GM19238 (cell line): ENCODE results near the gene FBXO24.
"Not testable (repeated sequence)": the region's sequence is repeated elsewhere in the genome, so short reads cannot be mapped to it uniquely, and the experiment has no call there.

ENCODE experiments used
- DNase-seq: peaks from one replicate; pipeline ENCODE4 v3.0.0; 2011; ENCODE audit warnings: low spot score; ENCODE audit not compliant: insufficient read length

Gene FBXO24, protein sequence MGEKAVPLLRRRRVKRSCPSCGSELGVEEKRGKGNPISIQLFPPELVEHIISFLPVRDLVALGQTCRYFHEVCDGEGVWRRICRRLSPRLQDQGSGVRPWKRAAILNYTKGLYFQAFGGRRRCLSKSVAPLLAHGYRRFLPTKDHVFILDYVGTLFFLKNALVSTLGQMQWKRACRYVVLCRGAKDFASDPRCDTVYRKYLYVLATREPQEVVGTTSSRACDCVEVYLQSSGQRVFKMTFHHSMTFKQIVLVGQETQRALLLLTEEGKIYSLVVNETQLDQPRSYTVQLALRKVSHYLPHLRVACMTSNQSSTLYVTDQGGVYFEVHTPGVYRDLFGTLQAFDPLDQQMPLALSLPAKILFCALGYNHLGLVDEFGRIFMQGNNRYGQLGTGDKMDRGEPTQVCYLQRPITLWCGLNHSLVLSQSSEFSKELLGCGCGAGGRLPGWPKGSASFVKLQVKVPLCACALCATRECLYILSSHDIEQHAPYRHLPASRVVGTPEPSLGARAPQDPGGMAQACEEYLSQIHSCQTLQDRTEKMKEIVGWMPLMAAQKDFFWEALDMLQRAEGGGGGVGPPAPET

GRCh38 chr7:100586266-100587025, at the start of gene FBXO24:
Gene FBXO24, plus strand, starts transcription at chr7:100586328. Its CDS starts 298 bp downstream, at chr7:100586626.
- DNase-seq = peak; percentile 100

GRCh38 chr7:100536695-100537094, 49.4 kb upstream of the FBXO24 start:
- not testable (repeated sequence) for DNase-seq

DNA sequence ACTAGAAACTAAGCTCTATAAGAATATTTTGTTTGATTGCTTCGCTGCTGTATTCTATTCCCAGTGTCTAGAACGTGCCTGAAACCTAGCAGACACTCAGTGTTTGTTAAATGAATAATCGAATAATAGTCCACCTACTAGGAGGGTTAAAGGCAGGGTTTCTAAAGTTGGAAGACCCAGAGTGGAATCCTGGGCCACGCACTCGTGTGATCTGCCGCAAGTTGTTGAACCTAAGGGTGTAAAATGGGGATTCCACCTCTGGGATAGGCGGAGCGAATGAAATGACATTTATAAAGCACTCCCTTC, 47.8 kb upstream of the FBXO24 start:
- no peak for DNase-seq

DNA sequence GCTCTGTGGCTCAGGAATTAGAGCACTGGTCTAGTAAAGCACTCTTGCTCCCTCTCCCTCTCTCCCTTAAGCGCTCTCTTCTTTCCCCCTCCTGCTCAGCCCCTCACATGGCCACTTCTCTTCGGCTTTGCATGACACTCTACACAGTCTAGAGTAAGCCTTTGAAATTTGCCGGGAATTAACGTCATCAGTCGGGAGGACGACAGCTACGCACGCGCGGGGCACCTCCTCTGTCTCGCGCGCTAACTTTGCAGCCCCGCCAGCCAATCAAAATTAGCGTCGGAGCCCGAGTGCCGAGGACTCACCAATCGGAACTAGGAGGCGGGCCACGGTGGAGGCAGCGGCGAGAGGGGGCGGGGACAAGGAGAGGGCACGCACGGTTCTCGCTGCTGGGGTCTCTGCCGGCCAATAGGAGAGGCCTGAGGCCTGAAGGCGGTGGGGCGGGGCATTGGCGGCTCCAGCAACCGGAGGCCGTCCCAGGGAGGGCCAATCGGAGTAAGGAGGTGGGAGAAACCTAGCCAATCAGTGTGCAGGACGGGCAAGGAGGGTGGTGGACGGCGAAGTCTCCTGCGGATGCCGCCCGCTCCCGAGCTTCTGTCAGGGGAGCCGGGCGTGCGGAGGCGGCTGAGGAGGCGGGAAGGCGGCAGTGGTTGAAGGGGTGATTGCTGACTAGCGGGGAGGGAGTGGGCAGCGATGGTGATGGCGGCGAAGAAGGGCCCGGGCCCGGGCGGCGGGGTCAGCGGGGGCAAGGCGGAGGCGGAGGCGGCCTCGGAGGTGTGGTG, 47.3 kb upstream of the FBXO24 start, which contains the start of gene AGFG2:
Gene AGFG2, plus strand, starts transcription at position 550 of the 782 bp plus-strand sequence. Its CDS starts 144 bp downstream, at position 694.
- peak; percentile 97 for DNase-seq

DNA sequence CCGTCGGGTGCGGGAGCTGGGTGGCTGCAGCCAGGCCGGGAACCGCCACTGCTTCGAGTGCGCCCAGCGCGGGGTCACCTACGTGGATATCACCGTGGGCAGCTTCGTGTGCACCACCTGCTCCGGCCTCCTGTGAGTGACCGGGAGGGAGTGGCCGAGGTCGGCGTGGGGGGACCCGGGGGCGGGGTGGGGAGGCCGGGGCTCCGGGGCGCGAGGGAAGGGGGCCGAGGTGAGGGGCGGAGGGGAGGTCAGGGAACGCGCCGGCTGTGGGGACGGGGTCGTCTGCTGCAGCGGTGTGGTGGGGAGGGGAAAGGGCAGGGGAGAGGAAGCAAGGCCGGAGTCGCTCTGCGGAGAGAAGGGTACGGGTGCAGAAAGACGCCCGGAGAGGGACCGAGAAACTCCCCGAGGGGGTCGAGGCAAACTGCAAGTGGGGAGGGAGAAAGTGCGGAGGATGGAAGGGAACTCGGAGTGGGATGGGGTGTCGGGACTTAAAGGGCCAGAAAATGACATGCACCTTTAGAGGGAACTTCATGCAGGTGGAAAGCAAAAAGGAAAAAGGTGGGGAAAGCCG, 46.6 kb upstream of the FBXO24 start:
- no peak for DNase-seq

- DNase-seq = no peak
These were observed 45.9 kb upstream of the FBXO24 start for GRCh38 chr7:100540073-100540723.

GRCh38 chr7:100541309-100541708, 44.8 kb upstream of the FBXO24 start:
- not testable (repeated sequence) for DNase-seq

- no peak for DNase-seq
These were observed 42.5 kb upstream of the FBXO24 start for GRCh38 chr7:100543586-100543985.

DNA sequence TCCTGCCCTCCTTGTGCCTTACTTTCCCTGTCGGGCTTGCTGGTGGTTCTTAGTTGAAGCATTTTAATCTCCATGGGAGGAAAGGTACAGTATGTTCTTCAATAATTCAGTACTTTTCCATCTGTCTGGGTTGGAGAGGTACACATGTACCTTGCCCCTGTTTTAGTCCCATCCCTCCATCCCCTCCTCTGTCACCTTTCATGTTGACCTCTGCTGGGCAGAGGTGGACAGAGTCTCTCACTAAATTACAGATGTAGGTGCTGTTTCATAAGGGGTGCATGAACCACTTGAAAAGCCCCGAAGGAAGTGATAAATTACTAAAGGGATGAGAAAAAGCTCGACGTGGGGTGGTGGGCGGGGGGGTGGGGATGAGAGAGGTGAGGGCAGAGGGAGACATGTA, 41.7 kb upstream of the FBXO24 start:
- DNase-seq = no peak

DNA sequence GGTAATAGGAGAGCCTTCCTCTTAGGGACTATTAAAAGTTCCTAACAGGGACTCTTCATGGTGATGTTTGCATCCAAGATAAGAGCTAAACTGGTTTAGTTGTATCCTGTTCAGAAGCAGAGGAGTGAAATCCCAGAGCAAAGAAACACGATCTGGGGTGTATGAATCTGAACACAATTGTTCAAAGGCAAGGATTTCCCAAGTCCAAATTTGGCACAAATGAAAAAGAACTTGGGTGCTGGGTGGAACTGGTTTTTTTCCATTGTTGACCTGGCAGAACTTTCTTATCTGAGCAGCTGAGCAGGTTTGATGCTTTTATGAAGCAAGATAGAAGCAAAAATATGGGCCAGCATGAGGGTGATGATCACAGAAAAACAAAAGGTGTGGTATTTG, 41.2 kb upstream of the FBXO24 start:
- DNase-seq = no peak

DNA sequence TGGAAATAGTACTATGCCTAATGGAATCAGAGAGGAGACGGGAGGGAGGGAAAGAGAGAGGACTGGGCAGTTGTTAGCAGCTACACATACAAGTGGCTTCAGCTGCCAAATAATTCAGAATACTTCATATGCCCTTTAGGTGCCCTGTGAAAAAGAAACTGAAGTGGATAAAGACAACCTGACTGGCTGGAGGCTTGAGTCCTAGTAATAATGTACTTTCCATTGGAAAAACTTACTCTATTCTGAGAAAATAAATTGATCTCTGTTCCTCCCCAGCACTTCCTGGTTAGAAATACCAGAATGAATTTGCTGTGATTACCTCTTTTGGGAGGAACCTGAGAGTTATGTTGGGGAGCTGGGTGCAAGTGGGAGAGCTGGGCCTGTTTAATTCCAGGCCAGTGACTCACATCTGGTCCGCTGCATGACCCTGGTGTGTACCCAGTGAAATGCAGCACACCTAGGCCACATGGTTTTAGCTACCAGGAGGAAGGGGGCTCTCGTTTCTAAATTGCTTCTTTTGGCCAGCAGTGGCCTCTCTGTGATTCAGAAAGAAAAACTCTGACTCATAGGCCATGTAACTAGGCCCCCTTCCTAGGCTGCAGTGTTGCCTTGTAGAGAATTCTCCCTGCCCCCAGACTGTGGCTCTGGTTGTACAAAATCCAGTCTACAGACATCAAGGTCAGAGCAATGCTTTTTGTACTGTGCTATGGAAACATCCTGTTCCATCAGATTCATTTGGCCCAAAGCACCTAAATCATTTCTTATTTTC, 40.6 kb upstream of the FBXO24 start:
- no peak for DNase-seq

DNA sequence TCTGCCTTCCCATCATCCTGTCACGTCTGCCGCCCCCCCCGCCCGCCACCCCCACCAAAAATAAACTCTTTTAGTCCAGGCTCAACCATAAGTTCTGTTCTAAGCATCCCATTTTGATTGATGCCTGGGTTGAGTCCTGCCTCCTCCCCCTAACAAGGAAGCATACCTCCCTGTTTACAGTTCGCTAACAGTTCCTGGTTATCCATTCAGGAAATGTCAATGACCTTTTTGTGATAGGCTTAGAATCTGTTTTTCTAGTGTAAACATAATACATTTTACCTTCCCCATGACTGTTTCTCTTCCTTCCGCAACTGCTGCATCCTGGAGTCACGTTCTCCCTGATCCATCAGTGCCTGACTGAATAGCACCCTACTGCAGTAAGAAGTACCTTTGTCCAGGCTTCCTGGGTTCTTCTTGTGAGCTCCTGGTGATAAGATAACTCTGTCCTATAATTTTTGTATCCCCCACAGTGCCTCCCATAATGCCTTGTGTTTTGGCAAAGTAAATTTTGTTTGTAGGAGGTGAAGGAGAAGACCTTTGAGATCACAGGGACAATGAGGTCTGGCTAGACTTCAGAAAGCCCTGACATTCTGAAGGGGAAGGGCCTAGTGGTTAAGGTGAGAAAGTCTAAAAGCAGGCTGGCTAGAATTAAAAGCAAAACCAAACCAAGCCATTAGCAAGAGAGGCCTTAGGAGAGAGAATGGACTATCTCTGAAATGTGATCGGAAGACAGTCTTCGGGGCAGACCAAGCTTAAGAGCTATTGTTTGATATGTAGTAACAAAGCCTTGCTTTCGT, 39.8 kb upstream of the FBXO24 start:
- no peak for DNase-seq

GRCh38 chr7:100546926-100547800, 39.0 kb upstream of the FBXO24 start:
- DNase-seq = no peak

DNA sequence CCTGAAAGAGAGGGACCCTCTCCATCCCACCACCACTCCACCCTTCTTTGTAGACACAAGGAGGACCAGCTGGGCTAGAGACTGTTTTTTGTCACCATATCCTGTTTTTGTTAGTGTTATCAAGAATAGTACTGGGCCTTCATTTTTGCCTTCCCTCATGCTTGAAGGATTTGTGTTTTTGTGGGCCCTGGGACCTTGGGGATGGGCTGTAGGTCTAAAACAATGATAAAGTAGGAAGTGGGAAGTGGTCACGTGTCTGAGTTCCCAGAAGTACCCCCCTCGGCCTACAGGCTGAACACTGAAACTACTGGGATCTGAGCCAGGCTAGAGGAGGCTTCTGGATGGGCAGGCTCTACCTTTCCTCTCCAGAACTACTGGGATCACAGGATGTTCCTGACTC, 38.3 kb upstream of the FBXO24 start:
- no peak for DNase-seq

DNA sequence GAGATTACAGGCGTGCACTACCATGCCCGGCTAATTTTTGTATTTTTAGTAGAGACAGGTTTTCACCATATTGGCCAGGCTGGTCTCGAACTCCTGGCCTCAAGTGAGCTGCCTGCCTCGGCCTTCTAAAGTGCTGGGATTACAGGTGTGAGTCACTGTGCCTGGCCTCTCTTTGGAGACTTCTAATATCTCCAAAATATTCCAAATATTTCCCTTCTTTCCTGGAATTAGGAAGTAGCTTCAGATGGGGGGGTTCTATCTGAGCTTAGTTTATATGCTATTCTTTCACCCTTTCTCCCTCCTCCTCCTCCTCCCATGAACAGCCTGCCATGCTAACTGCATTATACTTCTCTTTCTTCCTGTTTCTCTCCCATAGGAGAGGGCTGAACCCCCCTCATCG, 37.7 kb upstream of the FBXO24 start:
- DNase-seq = not testable (repeated sequence)

DNA sequence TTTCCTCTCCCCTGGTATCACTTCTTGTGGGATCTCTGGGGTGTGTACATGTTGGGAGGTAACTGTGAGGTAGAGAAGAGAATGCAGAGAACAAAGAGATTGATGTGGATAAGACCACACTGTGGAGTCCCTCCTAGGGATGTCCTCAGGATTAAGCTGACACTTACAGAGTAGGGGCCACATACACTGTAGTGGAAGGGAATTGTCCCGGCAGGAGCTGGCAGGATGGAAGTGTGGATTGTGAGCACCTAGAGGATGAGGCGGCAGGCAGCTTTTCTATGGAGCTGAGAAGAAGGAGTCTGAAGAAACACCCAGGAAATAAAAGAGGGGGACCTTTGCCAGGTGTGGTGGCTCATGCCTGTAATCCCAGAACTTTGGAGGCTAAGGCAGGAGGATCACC, 33.6 kb upstream of the FBXO24 start:
- no peak for DNase-seq

GRCh38 chr7:100553032-100553431, 33.1 kb upstream of the FBXO24 start:
- DNase-seq = no peak

DNA sequence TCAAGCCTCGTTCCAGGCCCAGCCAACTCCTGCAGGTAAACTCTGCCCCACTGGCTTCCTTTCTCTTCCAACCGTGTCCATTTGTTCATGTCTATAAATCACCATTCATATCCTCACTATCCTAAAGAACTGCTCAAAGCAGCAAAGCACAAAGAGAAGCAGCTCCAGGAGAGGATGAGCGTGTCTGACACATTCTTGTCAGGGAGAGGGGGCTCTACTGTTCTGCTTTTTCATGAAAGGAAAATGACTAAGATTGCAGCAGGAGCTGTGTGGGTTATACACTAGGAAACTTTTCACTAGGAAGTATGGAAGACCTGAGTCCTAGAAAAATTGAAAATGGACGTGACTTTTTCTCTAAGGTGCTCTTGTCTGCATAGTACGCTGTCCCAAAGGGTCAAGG, 30.4 kb upstream of the FBXO24 start:
- no peak for DNase-seq
